AG09319 (cell line): ENCODE data around the gene PLA2G2C.

Source experiments
- DNase-seq: peaks from one replicate; pipeline ENCODE4 v3.0.0-alpha.2; 2010; ENCODE audit warnings: low read depth; ENCODE audit errors: extremely low read depth
- TF ChIP-seq, protein P1 (sequence below): IDR thresholded peaks from 2 replicates; pipeline ENCODE4 v1.5.1; 2011; ENCODE audit warnings: low read depth, mild to moderate bottlenecking, inconsistent platforms, low read length, moderate library complexity

The PLA2G2C gene

GRCh38 chr1:20200966-20201365 lies 14.6 kb upstream of the PLA2G2C start:
- TF ChIP-seq, protein P1, sequence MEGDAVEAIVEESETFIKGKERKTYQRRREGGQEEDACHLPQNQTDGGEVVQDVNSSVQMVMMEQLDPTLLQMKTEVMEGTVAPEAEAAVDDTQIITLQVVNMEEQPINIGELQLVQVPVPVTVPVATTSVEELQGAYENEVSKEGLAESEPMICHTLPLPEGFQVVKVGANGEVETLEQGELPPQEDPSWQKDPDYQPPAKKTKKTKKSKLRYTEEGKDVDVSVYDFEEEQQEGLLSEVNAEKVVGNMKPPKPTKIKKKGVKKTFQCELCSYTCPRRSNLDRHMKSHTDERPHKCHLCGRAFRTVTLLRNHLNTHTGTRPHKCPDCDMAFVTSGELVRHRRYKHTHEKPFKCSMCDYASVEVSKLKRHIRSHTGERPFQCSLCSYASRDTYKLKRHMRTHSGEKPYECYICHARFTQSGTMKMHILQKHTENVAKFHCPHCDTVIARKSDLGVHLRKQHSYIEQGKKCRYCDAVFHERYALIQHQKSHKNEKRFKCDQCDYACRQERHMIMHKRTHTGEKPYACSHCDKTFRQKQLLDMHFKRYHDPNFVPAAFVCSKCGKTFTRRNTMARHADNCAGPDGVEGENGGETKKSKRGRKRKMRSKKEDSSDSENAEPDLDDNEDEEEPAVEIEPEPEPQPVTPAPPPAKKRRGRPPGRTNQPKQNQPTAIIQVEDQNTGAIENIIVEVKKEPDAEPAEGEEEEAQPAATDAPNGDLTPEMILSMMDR = no peak
- DNase-seq = no peak

DNA sequence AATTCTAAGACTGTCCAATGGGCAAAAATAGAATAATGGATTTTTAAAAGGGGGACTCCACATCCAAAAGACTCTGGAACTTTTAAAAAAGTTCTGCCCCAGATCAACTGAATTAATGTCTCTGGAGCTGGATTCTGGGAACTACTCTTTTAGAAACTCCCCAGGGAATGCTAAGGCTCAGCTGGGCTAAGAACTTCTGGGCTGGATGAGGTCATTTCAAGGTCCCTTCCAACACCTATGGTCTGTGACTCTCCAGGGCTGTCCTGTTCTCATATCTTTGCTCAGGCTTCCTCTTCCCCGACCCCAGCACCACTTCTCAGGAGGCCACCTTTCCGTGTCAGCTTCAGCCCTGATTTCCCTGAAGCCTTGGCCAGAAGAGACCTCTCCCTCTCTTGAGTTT lies 13.5 kb upstream of the PLA2G2C start:
- DNase-seq = no peak
- TF ChIP-seq, protein P1 = no peak

DNA sequence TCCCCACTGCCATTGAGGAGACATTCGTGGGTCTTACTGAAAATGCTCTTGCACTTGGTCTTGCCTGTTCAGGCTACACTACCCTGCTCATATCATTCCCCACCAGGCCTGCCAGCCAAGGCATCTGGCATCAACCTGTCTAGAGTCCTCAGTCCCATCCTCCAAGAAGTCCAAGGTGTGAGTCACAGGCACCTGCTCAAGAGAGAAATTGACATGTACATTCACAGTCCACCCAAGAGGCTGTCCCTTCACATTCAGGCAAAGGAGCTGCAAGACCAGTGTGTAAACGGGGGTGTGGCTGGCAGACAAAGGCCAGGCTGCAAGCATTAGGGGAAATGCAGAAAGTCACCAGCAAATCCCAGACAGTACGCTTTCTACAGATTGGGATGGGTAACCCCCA lies 13.1 kb upstream of the PLA2G2C start:
- TF ChIP-seq, protein P1 = no peak
- DNase-seq = no peak

- no peak for DNase-seq
- TF ChIP-seq, protein P1 = no peak
Measured at GRCh38 chr1:20198918-20199317, 12.6 kb upstream of the PLA2G2C start.

DNA sequence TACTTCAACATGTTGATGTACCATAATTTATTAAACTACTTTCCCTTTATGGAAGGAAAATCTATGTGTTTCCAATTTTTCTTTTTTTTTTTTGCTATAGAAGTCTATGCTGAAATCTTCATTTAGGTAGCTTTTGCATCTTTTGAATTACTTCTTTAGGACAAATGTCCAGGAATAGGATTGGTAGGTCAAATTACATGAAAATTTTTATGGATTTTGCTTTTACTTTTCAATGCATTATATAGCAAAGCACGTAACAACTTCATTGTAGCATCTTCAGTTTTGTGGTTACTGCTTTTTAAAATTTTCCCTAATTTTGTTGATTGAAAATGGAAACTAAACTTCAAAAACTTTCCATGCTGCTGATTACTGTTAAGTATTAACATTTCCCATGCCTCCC lies 12.0 kb upstream of the PLA2G2C start:
- DNase-seq = no peak
- TF ChIP-seq, protein P1 = no peak

DNA sequence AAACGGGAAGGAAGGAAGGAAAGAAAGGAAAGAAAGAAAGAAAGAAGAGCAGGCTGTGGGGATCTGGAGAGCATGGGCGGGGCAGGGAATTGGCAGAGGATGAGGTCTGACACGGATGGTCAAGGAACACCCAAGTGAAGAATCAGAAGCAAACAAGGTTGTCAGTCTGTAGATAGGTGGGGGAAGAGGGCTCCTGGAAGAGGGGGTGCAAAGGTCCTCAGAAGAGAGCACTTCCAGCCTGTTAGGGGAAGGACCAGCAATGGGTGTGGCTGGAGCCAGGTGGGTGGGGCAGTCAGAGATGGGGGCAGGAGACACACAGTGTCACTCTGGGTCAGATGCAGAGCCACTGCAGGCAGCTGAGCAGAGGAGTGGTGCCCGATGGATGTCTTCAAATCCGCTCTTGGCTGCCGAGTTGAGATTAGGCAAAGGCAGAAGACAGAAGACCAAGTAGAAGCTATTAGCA lies 11.0 kb upstream of the PLA2G2C start:
- no peak for DNase-seq
- TF ChIP-seq, protein P1 = no peak

DNA sequence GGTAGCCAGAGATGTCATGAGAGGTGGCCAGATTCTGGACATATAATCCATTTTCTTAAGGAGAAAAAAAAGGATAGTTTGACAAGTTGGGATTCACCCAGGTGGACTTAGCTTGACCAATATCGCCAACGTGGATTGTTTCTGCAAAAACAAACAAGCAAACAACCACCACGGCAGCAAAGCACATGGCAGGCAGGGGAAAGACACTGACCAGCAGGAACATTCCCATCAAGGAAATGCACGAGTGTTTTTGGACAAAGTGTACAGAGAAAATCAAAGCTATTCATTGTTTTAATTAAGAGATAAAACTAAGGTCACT lies 9.1 kb upstream of the PLA2G2C start:
- no peak for DNase-seq
- TF ChIP-seq, protein P1 = no peak
